ENCODE results near the gene ENTPD3.
A peak's percentile ranks its signal among the peaks of the same experiment; 100 is the strongest.

ENTPD3 gene

GRCh38 chr3:40404591-40405198, 17.7 kb downstream of the ENTPD3 start:
- no peak for DNase-seq (ENCODE audit: low read depth)

DNA sequence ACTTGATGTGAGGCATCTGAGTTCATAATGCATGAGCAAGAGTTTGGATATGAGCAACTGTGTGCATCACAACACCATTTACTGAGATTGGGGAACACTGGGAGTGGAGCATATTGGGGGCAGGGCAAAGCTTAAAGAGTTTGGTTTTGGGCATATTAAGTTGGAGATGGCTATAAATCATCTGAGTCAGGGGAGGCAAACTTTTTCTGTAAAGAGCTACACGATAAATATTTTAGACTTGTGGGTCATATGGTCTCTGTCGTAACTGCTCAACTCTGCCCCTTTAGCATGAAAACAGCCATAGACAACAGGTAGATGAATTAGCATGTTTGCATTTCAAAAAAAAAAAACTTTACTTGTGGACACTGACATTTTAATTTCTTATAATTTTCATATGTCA, 20.0 kb downstream of the ENTPD3 start:
- no peak for DNase-seq (ENCODE audit: low read depth)

DNA sequence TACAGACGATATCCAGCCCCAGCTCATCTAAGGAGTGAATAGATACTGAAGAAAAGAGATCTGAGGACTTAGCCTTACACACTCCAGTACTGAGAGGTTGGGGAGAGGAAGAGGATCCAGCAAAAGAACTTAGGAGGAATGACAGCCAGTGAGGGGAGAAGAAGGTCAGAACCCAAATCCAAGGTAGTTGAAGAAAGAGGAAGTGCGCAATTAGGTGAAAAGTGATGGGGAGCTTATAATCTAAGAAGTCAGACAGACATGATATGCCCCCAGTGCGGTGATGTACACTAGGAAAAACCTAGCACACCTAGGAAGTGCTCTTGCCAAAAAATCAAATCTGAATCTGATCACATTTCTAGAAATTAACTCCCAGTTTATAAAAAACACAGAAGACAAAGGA, 20.6 kb downstream of the ENTPD3 start:
- no peak for DNase-seq (ENCODE audit: low read depth)

GRCh38 chr3:40414270-40414669, 27.3 kb downstream of the ENTPD3 start:
- no peak for DNase-seq (ENCODE audit: low read depth)

DNA sequence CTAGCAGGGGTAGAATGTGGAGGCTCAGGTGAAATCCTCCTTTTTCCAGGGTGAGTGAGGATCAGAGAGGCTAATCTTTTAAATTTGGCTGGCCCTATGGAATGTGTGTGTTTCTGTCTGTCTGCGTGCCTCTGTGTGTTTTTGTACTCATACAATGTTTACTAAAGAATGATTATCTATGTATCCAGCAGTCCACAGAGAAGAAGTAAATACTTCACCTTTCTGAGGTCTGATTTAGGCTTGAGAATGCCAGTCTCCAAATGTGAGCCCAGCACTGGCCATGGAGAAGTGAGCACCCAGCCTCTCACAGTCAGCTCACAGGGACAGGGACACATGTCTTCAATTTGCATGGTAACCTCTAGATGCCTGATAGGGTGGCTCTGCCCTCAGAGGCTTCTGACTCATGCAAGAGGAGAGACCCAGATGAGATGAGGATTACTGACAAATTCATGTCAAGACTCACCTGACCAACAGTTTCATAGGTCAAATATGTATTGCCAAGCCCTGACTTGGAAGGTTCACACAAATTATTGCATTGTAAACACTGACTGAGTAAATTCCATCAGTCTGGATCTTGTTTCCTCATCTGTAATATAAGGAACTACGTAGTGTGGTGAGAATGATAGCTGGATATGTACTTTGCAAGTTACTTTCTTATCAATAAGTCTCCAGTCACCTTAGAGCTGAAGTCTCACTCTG, 31.0 kb downstream of the ENTPD3 start:
- no peak for DNase-seq (ENCODE audit: low read depth)

- DNase-seq (ENCODE audit: low read depth) = no peak
Observed at GRCh38 chr3:40422861-40423260, 35.9 kb downstream of the ENTPD3 start.

DNA sequence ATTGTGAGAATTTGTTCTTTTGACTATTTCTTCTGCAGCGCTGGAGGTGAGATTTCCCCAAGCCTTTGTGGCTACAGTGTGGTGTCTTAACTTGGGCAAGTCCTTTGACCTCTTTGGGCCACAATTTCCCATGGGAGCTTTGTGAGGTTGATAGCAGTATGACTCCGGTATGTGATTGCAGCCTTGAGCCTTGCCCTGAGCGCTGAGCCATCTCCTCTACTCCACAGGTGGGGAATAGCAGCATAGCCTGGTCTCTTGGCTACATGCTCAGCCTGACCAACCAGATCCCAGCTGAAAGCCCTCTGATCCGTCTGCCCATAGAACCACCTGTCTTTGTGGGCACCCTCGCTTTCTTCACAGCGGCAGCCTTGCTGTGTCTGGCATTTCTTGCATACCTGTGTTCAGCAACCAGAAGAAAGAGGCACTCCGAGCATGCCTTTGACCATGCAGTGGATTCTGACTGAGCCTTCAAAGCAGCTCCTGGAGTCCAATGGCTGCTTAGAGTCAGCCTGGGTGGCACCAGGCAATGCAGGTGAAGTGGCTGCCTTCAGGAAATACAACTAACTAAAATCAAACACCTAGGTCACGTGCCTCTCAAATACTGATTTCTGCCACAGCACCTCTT, 40.2 kb downstream of the ENTPD3 start:
- no peak for DNase-seq (ENCODE audit: low read depth)

GRCh38 chr3:40432793-40433192, 45.8 kb downstream of the ENTPD3 start:
- no peak for DNase-seq (ENCODE audit: low read depth)

DNA sequence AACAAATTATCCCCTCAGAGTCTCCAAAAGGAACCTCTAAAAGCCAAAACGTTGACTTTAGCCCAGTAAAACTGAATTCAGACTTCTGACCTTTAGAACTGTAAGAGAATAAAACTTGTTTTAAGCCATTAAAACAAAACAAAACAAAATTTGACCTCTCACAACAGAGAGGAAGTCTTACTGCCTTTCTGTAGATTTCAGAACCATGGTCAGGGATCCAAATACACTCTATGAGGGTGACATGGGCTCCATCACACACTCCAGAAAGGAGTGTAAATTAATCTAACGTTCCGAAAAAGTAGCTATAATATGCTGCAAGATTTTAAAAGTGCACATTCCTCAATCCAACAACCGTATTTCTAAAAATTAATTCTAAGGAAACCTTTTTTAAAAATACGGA, 50.9 kb downstream of the ENTPD3 start:
- DNase-seq (ENCODE audit: low read depth) = no peak

DNA sequence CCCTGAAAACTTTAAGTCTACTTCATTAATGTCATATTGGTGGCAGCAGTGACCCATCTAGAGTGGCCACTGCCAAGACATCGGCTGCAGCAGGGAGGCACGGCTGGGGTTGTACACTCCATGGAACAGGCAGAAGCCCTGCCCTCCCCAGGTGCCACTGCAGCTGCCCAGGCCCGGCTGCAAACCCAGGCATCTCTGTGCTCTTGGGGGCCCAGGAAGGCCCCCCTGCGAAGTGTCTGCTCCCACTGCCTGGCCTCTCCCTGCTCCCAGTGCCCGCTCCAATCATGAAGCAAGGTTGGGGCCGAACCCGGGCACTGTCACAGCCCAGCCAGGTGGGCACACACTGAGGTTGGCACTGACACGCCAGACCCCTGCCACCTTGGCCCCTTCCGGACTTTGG, 58.1 kb downstream of the ENTPD3 start:
- no peak for DNase-seq (ENCODE audit: low read depth)

DNA sequence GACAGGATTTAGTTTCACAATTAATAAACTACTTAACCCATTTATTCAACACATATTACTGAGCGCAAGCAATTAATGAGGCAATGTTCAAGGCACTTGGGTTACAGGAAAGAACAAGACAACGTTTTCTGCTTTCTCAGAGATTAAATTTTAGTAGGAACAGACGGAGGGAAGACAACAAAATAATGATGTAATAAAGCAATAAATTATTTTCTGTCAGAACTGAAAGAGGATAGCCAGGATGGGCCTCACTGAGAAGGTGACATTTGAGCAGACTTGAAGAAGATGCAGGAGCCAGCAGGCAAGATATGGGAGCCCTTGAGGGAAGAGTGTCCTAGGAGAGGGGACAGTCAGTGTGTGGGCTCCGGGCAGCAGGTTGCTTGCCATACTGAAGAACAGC, 58.9 kb downstream of the ENTPD3 start:
- no peak for DNase-seq (ENCODE audit: low read depth)

- no peak for DNase-seq (ENCODE audit: low read depth)
Observed at GRCh38 chr3:40450438-40450837, 63.5 kb downstream of the ENTPD3 start.

DNA sequence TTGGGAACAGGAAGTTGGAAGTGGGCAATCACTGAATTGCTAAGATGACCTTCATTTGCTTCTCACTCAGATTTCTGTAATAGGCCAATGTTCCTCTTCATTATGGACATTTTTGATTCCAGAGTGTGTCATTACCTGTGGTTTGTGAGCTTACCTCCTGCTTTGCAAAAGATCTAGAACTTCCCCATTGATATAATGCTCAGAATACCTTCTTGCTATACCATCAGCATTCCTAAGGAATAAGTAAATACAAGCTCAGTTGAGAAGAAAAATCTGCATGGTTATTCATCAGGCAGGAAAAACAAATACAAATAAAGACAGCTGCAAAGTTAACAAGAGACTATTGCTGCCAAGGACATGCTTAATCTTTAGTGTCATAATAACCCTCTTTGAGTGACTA, 64.6 kb downstream of the ENTPD3 start:
- DNase-seq (ENCODE audit: low read depth) = no peak

- no peak for DNase-seq (ENCODE audit: low read depth)
Observed at GRCh38 chr3:40452057-40452456, 65.1 kb downstream of the ENTPD3 start.

- no peak for DNase-seq (ENCODE audit: low read depth)
Observed at GRCh38 chr3:40452562-40452875, 65.5 kb downstream of the ENTPD3 start.

DNA sequence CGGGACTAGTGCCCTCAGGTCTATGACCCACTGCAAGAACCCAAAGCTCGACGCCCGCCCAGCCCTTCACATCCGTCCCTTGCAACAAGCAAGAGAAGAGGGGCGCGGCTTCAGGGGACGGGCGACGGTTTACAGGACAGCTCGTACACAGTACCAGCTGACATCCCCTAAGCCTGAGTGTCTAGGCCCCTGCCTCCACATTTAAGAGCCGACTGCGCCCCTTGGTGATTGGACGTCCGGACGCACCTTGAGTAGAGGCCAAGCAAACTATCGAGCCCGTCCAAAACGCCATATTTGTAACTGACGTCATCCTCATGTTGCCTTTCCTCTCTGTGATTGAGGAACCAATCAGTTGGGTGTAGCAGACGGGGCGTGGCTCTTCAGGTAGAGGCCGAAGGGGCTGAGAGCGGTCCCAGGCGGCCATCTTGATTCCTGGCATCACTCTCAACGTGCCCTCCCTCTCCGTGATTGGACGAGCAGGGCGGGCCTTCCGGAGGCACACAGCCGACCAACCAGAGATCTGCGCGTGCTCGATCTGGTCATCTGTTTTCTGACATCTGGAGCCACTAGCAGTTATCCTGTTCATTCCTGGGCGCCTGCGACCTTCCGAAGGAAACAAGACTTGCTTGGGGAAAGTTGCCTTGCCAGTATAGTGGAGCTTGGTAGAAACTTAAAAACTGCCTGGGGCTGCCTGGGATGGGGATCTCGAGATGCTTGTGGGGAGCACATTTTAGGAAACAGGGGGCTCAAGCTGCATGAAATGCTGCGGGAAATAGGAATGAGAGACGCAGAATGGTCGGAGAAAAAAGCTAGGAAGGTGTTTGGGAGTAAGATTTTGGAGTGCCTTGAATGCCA, 66.1 kb downstream of the ENTPD3 start:
- peak; percentile 97 for DNase-seq (ENCODE audit: low read depth)

DNA sequence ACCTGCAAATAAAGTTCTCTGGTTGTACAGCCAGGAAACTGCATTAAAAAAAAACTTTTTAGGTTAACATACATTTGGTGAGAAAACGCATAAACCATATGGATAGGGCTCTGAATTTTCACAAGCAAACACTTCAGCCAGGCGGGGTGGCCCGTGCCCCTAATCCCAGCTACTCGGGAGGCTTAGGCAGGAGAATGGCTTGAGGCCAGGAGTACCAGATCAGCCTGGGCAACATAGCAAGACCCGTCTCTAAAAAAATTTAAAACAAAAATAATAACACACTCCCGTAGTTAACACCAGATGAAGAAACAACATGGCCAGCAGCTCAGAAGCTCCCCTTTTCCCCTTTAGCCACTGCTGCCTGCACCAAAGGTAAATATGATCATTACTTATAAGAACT, 66.9 kb downstream of the ENTPD3 start:
- DNase-seq (ENCODE audit: low read depth) = no peak

- DNase-seq (ENCODE audit: low read depth) = no peak
Observed at GRCh38 chr3:40455328-40455727, 68.3 kb downstream of the ENTPD3 start.

DNA sequence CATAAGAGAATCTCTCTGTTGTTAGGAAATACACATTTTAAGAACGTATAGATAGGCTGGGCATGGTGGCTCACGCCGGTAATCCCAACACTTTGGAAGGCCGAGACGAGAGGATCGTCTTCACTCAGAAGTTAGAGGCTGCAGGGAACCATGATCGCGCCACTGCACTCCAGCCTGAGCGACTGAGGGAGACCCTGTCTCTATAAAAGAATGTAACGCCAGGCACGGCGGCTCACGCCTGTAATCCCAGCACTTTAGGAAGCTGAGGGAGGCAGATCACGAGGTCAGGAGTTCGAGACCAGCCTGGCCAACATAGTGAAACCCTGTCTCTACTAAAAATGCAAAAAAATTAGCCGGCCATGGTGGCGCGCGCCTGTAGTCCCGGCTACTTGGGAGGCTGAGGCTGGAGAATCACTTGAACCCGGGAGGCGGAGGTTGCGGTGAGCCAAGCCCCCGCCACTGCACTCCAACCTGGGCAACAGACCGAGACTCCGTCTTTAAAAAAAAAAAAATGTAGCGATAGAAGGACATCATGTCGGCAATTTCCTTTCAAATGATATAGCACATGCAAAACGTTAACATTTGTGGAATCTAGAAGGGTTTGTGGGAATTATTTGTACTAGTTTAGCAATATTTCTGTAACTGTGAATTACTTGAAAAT, 69.4 kb downstream of the ENTPD3 start:
- DNase-seq (ENCODE audit: low read depth) = no peak

GRCh38 chr3:40456940-40457823, 70.2 kb downstream of the ENTPD3 start, which contains the start of gene RPL14:
TSS of gene RPL14 (plus strand) at chr3:40457339. CDS start at chr3:40457472, 133 bp downstream.
- DNase-seq (ENCODE audit: low read depth) = peak; percentile 91

GRCh38 chr3:40458473-40458872, 71.5 kb downstream of the ENTPD3 start:
- no peak for DNase-seq (ENCODE audit: low read depth)

Data from T-helper 22 cell (primary cell).